K562 (cell line): ENCODE data around the gene CIAO1. TPM values are rescaled to one million over a fixed set of nuclear protein-coding genes. Genes with fewer than 3 reads are reported as not detected.

Experiments used
- ARID3B ChIP-seq: fragments of 250-450 bp; sonication (Bioruptor Pico); IDR thresholded peaks from 2 replicates; pipeline ENCODE4 v1.4.0; 2020; ENCODE audit warnings: borderline replicate concordance
- ARID4B ChIP-seq: sonication (generic); formaldehyde crosslinking; IDR thresholded peaks from 2 replicates; pipeline ENCODE4 v1.8.0; 2022; ENCODE audit warnings: mild to moderate bottlenecking, missing genetic modification reagents
- ATF7 ChIP-seq: fragments of 450-650 bp; IDR thresholded peaks from 2 replicates; pipeline ENCODE4 v1.7.1; 2014; ENCODE audit warnings: mild to moderate bottlenecking, moderate library complexity
- GMEB1 ChIP-seq: fragments of 250-450 bp; sonication (Bioruptor Pico); IDR thresholded peaks from 2 replicates; pipeline ENCODE4 v1.4.0; 2020; ENCODE audit warnings: mild to moderate bottlenecking
- HMGN3 ChIP-seq: IDR thresholded peaks from 2 replicates; pipeline ENCODE4 v1.6.1; 2011; ENCODE audit warnings: borderline replicate concordance, low read depth, mild to moderate bottlenecking, mixed read lengths, low read length; ENCODE audit not compliant: insufficient read length; ENCODE audit errors: extremely low read depth
- HNRNPK ChIP-seq: fragments of 200-400 bp; formaldehyde crosslinking; IDR thresholded peaks from one replicate; pipeline ENCODE4 v1.6.1; 2018; ENCODE audit warnings: mild to moderate bottlenecking, low read depth, low read length; ENCODE audit not compliant: poor library complexity, severe bottlenecking
- RB1 ChIP-seq: fragments of 450-650 bp; IDR thresholded peaks from 2 replicates; pipeline ENCODE4 v1.6.1; 2017; ENCODE audit warnings: low read depth, mild to moderate bottlenecking
- RCOR1 ChIP-seq, 2 experiments: IDR thresholded peaks; 2 replicates each; pipeline ENCODE4 v1.6.1; 2012; ENCODE audit warnings: low read depth in 2 of 2, low read length in 2 of 2, borderline replicate concordance in 1 of 2, improper control_type of control experiment in 1 of 2
- SAP30 ChIP-seq: fragments of 200-600 bp; sonication (generic); IDR thresholded peaks from 2 replicates; pipeline ENCODE4 v1.6.1; 2012; ENCODE audit warnings: borderline replicate concordance, low read depth, mild to moderate bottlenecking, moderate library complexity, low read length, control low read depth, inconsistent platforms; ENCODE audit not compliant: insufficient read depth, poor library complexity, severe bottlenecking
- SP1 ChIP-seq: sonication (generic); formaldehyde crosslinking; IDR thresholded peaks from 2 replicates; pipeline ENCODE4 v1.8.1; 2022; ENCODE audit warnings: mild to moderate bottlenecking, missing genetic modification reagents
- ZBTB7A ChIP-seq: IDR thresholded peaks from 2 replicates; pipeline ENCODE4 v1.6.1; 2011; ENCODE audit warnings: low read depth, mild to moderate bottlenecking, low read length, moderate library complexity, borderline replicate concordance; ENCODE audit not compliant: control insufficient read depth
- ZC3H4 ChIP-seq: sonication (generic); formaldehyde crosslinking; IDR thresholded peaks from 2 replicates; pipeline ENCODE4 v1.9.0; 2021; ENCODE audit warnings: missing genetic modification reagents, borderline replicate concordance
- ZNF124 ChIP-seq: sonication (generic); formaldehyde crosslinking; IDR thresholded peaks from 2 replicates; pipeline ENCODE4 v1.8.1; 2022; ENCODE audit warnings: missing genetic modification reagents
- polyA plus RNA-seq, 8 experiments: library from polyadenylated mRNA; depleted of rRNA in 4 of 8; stranded (reverse) in 5 of 8; unstranded in 3 of 8; fragments of >200 nt; fragmentation: Nextera tagmentation in 2 of 8; fragmentation: Illumina TruSeq in 1 of 8; extraction: Ambion mirVana in 2 of 8; extraction: Trizol in 1 of 8; gene quantifications; 2 replicates each; pipeline versions ENCODE4 v1.2.1 to v1.2.3, GENCODE V29; 2011 to 2014; ENCODE audit warnings: inconsistent platforms in 1 of 8, missing spikeins in 1 of 8
- total RNA-seq, 7 experiments: library from RNA; depleted of rRNA in 6 of 7; stranded (reverse); fragments of >200 nt in 6 of 7; fragmentation: Illumina TruSeq in 2 of 7; extraction: Trizol in 2 of 7; gene quantifications; 2 replicates each; pipeline versions ENCODE4 v1.2.1 to v1.2.3, GENCODE V29; 2011 to 2021; ENCODE audit warnings: low replicate concordance in 1 of 7
- TF ChIP-seq, protein P1 (sequence below): sonication (generic); formaldehyde crosslinking; IDR thresholded peaks from 2 replicates; pipeline ENCODE4 v1.8.0; 2022; ENCODE audit warnings: missing genetic modification reagents, mild to moderate bottlenecking, moderate library complexity, borderline replicate concordance
- TF ChIP-seq, protein P2 (sequence below): fragments of 250-450 bp; sonication (Bioruptor Pico); IDR thresholded peaks from 2 replicates; pipeline ENCODE4 v1.4.0; 2020

The CIAO1 gene
- total and polyA plus RNA-seq, 9 of the 15 experiments (the other 6 are each of a cell fraction or from before 2014, with no cell fraction given) = 11.4 to 156 (median 92.8) TPM

DNA sequence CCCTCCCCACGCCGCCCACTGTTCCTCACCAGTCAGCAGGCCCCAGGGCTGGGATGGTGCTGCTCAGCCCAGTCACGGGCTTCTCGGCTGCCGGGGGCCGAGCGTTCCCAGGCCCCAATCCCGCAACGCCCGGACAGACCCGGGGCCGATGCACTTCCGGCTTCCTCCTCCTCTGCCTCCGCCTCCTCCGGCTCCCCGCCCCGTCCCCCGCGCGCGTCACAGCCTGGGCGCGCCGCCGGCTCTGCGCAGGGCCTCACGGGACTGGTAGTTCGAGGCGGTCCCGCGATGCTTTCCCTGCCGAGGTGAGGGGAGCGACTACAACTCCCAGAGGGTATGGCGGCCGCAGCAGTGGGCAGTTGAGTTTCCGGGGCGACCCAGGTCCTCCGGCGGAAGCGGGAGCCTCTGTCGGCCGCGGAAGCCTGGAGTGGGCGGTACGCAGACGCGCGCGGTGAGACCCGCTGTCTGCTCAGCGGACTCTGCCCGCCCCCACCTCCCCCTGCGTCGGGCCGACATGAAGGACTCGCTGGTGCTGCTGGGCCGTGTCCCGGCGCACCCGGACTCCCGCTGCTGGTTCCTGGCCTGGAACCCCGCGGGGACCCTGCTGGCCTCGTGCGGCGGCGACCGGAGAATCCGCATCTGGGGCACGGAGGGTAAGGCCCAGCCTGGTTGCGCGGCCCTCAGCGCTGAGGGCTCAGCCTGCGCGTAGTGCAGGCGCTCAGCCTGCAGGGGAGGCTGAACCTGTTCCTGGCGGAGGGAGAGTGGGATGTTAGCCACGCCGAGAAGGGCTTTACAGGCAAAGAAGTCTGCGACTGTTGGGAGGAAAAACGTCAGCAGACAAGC lies at the start of gene CIAO1, which contains the start of gene TMEM127 (continued):
- TF ChIP-seq, protein P1, sequence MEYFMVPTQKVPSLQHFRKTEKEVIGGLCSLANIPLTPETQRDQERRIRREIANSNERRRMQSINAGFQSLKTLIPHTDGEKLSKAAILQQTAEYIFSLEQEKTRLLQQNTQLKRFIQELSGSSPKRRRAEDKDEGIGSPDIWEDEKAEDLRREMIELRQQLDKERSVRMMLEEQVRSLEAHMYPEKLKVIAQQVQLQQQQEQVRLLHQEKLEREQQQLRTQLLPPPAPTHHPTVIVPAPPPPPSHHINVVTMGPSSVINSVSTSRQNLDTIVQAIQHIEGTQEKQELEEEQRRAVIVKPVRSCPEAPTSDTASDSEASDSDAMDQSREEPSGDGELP (CRISPR knock-in tag) = peak; percentile 94
- TF ChIP-seq ARID3B (no peak), HNRNPK (peak; percentile 11), RB1 (peak; percentile 64), HMGN3 (peak; percentile 66), ARID4B (peak; percentile 87), ZC3H4 (CRISPR knock-in tag) (no peak), ZBTB7A (0 out of 2 replicates have a peak, but pooled peaks have one; percentile 56), SAP30 (peak; percentile 81), ATF7 (peak; percentile 88), ZNF124 (CRISPR knock-in tag) (no peak), SP1 (peak; percentile 91), RCOR1 (IDR thresholded peaks at IDR 0.05; ENCODE audit: borderline replicate concordance in 1 of 2, low read depth in 2 of 2, low read length in 2 of 2) (peak in 1 of 2 experiments; percentile 63; a peak in 1 of 4 replicates), GMEB1 (peak; percentile 68)
- TF ChIP-seq, protein P2, sequence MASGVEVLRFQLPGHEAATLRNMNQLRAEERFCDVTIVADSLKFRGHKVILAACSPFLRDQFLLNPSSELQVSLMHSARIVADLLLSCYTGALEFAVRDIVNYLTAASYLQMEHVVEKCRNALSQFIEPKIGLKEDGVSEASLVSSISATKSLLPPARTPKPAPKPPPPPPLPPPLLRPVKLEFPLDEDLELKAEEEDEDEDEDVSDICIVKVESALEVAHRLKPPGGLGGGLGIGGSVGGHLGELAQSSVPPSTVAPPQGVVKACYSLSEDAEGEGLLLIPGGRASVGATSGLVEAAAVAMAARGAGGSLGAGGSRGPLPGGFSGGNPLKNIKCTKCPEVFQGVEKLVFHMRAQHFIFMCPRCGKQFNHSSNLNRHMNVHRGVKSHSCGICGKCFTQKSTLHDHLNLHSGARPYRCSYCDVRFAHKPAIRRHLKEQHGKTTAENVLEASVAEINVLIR (CRISPR knock-in tag) = peak; percentile 90
